Renal cortical epithelial cell (primary cell): Measurements from ENCODE around the gene CCT8. TPM values are rescaled to one million over a fixed set of nuclear protein-coding genes. Genes with fewer than 3 reads are reported as not detected.
A peak's percentile ranks its signal among the peaks of the same experiment; 100 is the strongest.

Source experiments
- DNase-seq: peaks from one replicate; pipeline ENCODE4 v3.0.0-alpha.2; 2011; ENCODE audit warnings: low read depth
- total RNA-seq: library from RNA; depleted of rRNA; stranded (reverse); fragments of >200 nt; gene quantifications from 2 replicates; pipeline ENCODE4 v1.2.3, GENCODE V29; 2014

CCT8 gene
- 247 and 329 TPM in 2 replicates for total RNA-seq

GRCh38 chr21:29073222-29074006, at the start of gene CCT8:
Gene CCT8 (minus strand): TSS chr21:29073648. CDS start chr21:29073590, 58 bp downstream.
- DNase-seq = peak; percentile 97

- DNase-seq = no peak
These were observed 48.3 kb upstream of the CCT8 start for GRCh38 chr21:29121759-29122158.

GRCh38 chr21:29117372-29117955, 44.0 kb upstream of the CCT8 start:
- no peak for DNase-seq

- DNase-seq = no peak
These were observed 42.5 kb upstream of the CCT8 start for GRCh38 chr21:29115899-29116298.

- DNase-seq = peak; percentile 85
These were observed 41.5 kb upstream of the CCT8 start for GRCh38 chr21:29114765-29115500.

GRCh38 chr21:29105218-29105617, 31.8 kb upstream of the CCT8 start:
- peak; percentile 90 for DNase-seq

GRCh38 chr21:29104239-29104708, 30.8 kb upstream of the CCT8 start:
- DNase-seq = peak; percentile 77

GRCh38 chr21:29102791-29103257, 29.4 kb upstream of the CCT8 start:
- no peak for DNase-seq

- DNase-seq = no peak
These were observed 24.7 kb upstream of the CCT8 start for GRCh38 chr21:29098156-29098555.

- no peak for DNase-seq
These were observed 23.0 kb upstream of the CCT8 start for GRCh38 chr21:29096218-29097015.

- peak; percentile 47 for DNase-seq
These were observed 18.9 kb upstream of the CCT8 start for GRCh38 chr21:29092102-29092959.

- peak; percentile 80 for DNase-seq
These were observed 17.6 kb upstream of the CCT8 start for GRCh38 chr21:29091033-29091432.

GRCh38 chr21:29085106-29085752, 11.8 kb upstream of the CCT8 start:
- no peak for DNase-seq

GRCh38 chr21:29084372-29084771, 10.9 kb upstream of the CCT8 start:
- DNase-seq = no peak

- no peak for DNase-seq
These were observed 9.9 kb upstream of the CCT8 start for GRCh38 chr21:29083306-29083705.

- no peak for DNase-seq
These were observed 8.8 kb upstream of the CCT8 start for GRCh38 chr21:29082046-29082815.

- peak; percentile 69 for DNase-seq
These were observed 7.0 kb upstream of the CCT8 start for GRCh38 chr21:29080454-29080941.

- peak; percentile 64 for DNase-seq
These were observed 5.7 kb upstream of the CCT8 start for GRCh38 chr21:29078869-29079767.
